Measurements from ENCODE around the gene DNPH1. TPM values are rescaled to one million over a fixed set of nuclear protein-coding genes. Genes with fewer than 3 reads are reported as not detected.

Gene DNPH1
- total and polyA plus RNA-seq, 2 of the 8 experiments (the other 6 are each of a cell fraction or from before 2014, with no cell fraction given): 33.9 to 134 TPM

DNA sequence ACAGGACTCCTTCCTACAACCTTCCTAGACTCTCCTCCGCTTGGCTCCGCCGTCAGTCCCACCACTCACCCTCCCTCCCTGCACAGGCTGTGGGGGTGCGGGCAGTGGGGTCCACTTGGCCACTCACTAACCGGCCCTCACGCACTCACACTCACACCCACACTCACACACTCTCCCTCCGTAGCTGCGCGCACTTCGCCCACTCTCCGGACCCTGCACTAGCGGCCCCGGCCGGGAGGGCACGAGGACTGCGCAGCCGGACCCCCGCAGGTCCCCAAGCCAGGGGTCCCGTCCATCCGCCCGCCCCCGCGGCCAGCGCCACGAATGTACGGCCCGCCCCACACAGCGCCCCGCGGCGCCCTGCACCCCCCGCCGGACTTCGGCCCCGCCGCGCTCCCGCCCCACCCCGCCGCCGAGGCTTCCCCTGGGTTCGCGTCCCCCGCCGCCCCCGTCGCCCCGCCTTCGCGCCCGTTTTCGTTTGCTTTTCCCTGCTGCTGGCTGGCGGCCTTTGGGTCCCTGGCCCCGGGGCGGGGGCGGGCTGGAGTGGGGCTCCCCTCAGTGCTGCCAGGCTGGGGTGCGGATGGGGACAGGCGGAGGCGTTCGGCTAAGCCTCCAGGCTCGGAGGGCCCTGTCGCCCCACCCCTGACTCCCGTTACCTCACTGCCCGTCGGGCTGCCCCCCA lies 45.8 kb upstream of the DNPH1 start:
- peak overlapping the region; percentile 78; the same call in 1 of the 2 replicates for H3K18ac ChIP-seq (ENCODE audit: extremely low read depth, low read length)
- peak overlapping the region; percentile 87; the same call in 1 of the 2 replicates for H2BK12ac ChIP-seq (ENCODE audit: low read depth, low read length)
- peak overlapping the region; percentile 34 for H4K91ac ChIP-seq (replicated peaks; ENCODE audit: insufficient read length, low read length)
- H4K8ac ChIP-seq (ENCODE audit: extremely low read depth, insufficient read depth, low read length): no peak overlapping the region
- CTCF ChIA-PET (ENCODE audit: partially characterized antibody): interaction anchor here (1.4 to 3.2 kb wide), 4 partner anchors 11 to 60 kb away, joined by 3 to 16 read pairs (median 12); no protein-coding TSS in a partner anchor
- H3K79me1 ChIP-seq (ENCODE audit: low read depth, low read length): no peaks in the 10 kb centered on the region
- H2BK5ac ChIP-seq (ENCODE audit: low read depth, low read length): no peak overlapping the region
- no peak overlapping the region for H3K23ac ChIP-seq (ENCODE audit: insufficient read length)
- no peak overlapping the region for H3K4ac ChIP-seq (replicated peaks; ENCODE audit: insufficient read length, low read depth, low read length)
- DNase-seq (ENCODE audit: low read depth in 1 of 2, low spot score in 2 of 2) (no peak), FAIRE-seq (no peak)
- peaks cover 12 to 48% (median 37%) of the 10 kb centered on the region in 4 experiments for H3K27me3 ChIP-seq (replicated peaks in 1 of 4; ENCODE audit: control insufficient read depth in 3 of 4, extremely low read depth in 1 of 4, insufficient read depth in 3 of 4, low read length in 3 of 4)
- H3K27ac ChIP-seq (ENCODE audit: low read depth, low read length): no peak overlapping the region
- no peaks in the 10 kb centered on the region for H3K9me3 ChIP-seq (ENCODE audit: insufficient read depth in 2 of 2, low read depth in 1 of 2, low read length in 1 of 2)
- POLR2A ChIA-PET (ENCODE audit: partially characterized antibody): interaction anchor here (0.7 to 1.5 kb wide), 3 partner anchors 16 to 24 kb away, joined by 3 read pairs; no protein-coding TSS in a partner anchor
- WGBS, 2 experiments (ENCODE audit: extremely low coverage in 1 of 2, insufficient coverage in 1 of 2, insufficient read length in 1 of 2, insufficient replicate concordance in 2 of 2, low coverage in 1 of 2, low lambda C conversion rate in 2 of 2, missing lambda C conversion rate in 1 of 2): 11% methylated on average over 11 of the region's 65 CpGs; no CpG with 5 or more reads in 1 of the 2 experiments
- H3K56ac ChIP-seq (replicated peaks; ENCODE audit: insufficient read length, low read depth, low read length): no peak overlapping the region
- no peaks in the 10 kb centered on the region for H3K79me2 ChIP-seq (ENCODE audit: control insufficient read depth in 1 of 2, insufficient read depth in 2 of 2, low read length in 2 of 2)
- no peaks in the 10 kb centered on the region for H4K20me1 ChIP-seq (replicated peaks in 1 of 2; ENCODE audit: control insufficient read depth in 1 of 2, insufficient read depth in 2 of 2, low read length in 2 of 2)
- H2AFZ ChIP-seq (ENCODE audit: low read length): peak overlapping the region; percentile 65; the same call in 1 of the 2 replicates
- no peak overlapping the region; the same call in 1 of the 2 replicates for H2BK15ac ChIP-seq (ENCODE audit: low read length)
- no peak overlapping the region for H3K14ac ChIP-seq (ENCODE audit: insufficient read length)
- H2AK5ac ChIP-seq (ENCODE audit: low read depth, low read length): no peak overlapping the region
- peaks cover 11% of the 10 kb centered on the region for H3K23me2 ChIP-seq (ENCODE audit: low read depth, low read length)
- no peaks in the 10 kb centered on the region for H3K36me3 ChIP-seq (ENCODE audit: control insufficient read depth in 2 of 4, insufficient read depth in 4 of 4, low read length in 3 of 4)
- H3K4me2 ChIP-seq (ENCODE audit: insufficient read depth in 1 of 2, low read depth in 2 of 2, low read length in 2 of 2): peak overlapping the region; percentile 71 to 88
- H3K9ac ChIP-seq (replicated peaks in 1 of 4; ENCODE audit: extremely low read depth in 1 of 4, low read depth in 3 of 4, low read length in 3 of 4): peak overlapping the region in 1 of 4 experiments; percentile 25; a peak in 1 of 7 replicates
- H3K4me1 ChIP-seq (replicated peaks in 1 of 4; ENCODE audit: control insufficient read depth in 3 of 4, insufficient read depth in 4 of 4, low read length in 3 of 4): peaks cover 4 to 34% (median 26%) of the 10 kb centered on the region in 4 experiments
- H2BK120ac ChIP-seq (replicated peaks; ENCODE audit: low read depth, low read length): no peak overlapping the region
- H3K4me3 ChIP-seq (ENCODE audit: extremely low read depth in 1 of 4, insufficient read depth in 2 of 4, low read depth in 3 of 4, low read length in 4 of 4): peak overlapping the region; percentile 28 to 66 (median 46)
- H2BK20ac ChIP-seq (ENCODE audit: low read length): no peak overlapping the region
- no peak overlapping the region for H4K5ac ChIP-seq (ENCODE audit: insufficient read length, low read depth, low read length)
- TF ChIP-seq, protein P1, sequence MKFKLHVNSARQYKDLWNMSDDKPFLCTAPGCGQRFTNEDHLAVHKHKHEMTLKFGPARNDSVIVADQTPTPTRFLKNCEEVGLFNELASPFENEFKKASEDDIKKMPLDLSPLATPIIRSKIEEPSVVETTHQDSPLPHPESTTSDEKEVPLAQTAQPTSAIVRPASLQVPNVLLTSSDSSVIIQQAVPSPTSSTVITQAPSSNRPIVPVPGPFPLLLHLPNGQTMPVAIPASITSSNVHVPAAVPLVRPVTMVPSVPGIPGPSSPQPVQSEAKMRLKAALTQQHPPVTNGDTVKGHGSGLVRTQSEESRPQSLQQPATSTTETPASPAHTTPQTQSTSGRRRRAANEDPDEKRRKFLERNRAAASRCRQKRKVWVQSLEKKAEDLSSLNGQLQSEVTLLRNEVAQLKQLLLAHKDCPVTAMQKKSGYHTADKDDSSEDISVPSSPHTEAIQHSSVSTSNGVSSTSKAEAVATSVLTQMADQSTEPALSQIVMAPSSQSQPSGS (IDR thresholded peaks at IDR 0.05; ENCODE audit: low read length): no peak
